Pancreas (tissue), 10 donors: ENCODE results near the gene OSCAR. TPM values are rescaled to one million over a fixed set of nuclear protein-coding genes. Genes with fewer than 3 reads are reported as not detected.
"Not testable (repeated sequence)": the region's sequence is repeated elsewhere in the genome, so short reads cannot be mapped to it uniquely, and the experiment has no call there.

ENCODE experiments used
- ATAC-seq, 4 donors: fragments of 200-7000 bp; cut with Tn5 transposase; one replicate each; pipeline versions ENCODE4 v1.8.0 to v1.9.1; 2020; ENCODE audit warnings: mild to moderate bottlenecking in 4 of 4, moderate library complexity in 4 of 4
- DNase-seq, 6 donors: peaks; one replicate each; pipeline ENCODE4 v3.0.0-alpha.2; 2020
- FAIRE-seq: peaks from 2 replicates; lab custom pipeline; 2012; peaks lifted over from hg19 to GRCh38; lab: Jason Lieb, UNC
- H3K27ac ChIP-seq, 4 donors: fragments of 200-600 bp; sonication (generic); 1 replicate in 3 of 4; 2 replicates in 1 of 4; pipeline versions ENCODE4 v1.5.0 to v1.8.0; 2020
- H3K27me3 ChIP-seq, 4 donors: fragments of 200-600 bp; one replicate each; pipeline ENCODE4 v1.8.0; 2021
- H3K36me3 ChIP-seq, 3 donors: fragments of 200-600 bp; sonication (generic) in 1 of 3; one replicate each; pipeline versions ENCODE4 v1.5.0 to v1.8.0; 2020 to 2021
- H3K4me1 ChIP-seq, 3 donors: fragments of 200-600 bp; one replicate each; pipeline ENCODE4 v1.8.0; 2021
- H3K4me3 ChIP-seq, 4 donors: fragments of 200-600 bp; sonication (generic) in 2 of 4; one replicate each; pipeline versions ENCODE4 v1.5.0 to v1.8.0; 2020 to 2021
- H3K9me3 ChIP-seq, 4 donors: fragments of 200-600 bp; one replicate each; pipeline ENCODE4 v1.8.0; 2021
- CTCF ChIP-seq, 4 donors: fragments of 200-600 bp; sonication (generic) in 3 of 4; IDR thresholded peaks; one replicate each; pipeline versions ENCODE4 v1.5.0 to v1.8.0; 2021; ENCODE audit warnings: antibody characterized with exemption in 4 of 4
- WGBS, 2 donors: extraction: QIAGEN DNeasy Blood & Tissue Kit; methylation state at CpG; one replicate each; pipeline ENCODE4 v1.1.7; 2013; 5-methylcytosine and 5-hydroxymethylcytosine counted together
- intact Hi-C, 3 donors: fragments of 100-400 bp; cut with DNase I; formaldehyde crosslinking; loops; one replicate each; pipeline versions ENCODE4 v1.11.1 to v1.14.2; 2022
- polyA plus RNA-seq, 2 donors: library from polyadenylated mRNA; stranded (reverse); fragments of 200-250 nt; gene quantifications; one replicate each; pipeline ENCODE4 v1.2.3, GENCODE V29; 2013
- total RNA-seq, 6 donors: library from RNA; stranded (reverse); fragmentation: NEBNext Ultra II Directional in 4 of 6; extraction: Animal tissue kit (Norgen Biotek cat#: 25700) in 4 of 6; gene quantifications; one replicate each; pipeline versions ENCODE4 v1.2.1 to v1.2.4, GENCODE V29; 2021 to 2023
- donor health status: healthy with polysubstance abuse.
- donor health status: DM: no; HTN: no; CAD: no; lungs with moderate emphysema.
- donor health status: DM: no; HTN: no; CAD: no.
- donor health status: control.
- donor health status: control.
- donor health status: Bipolar disorder and iron deficiency.
- donor health status: DM: yes; HTN: yes; CAD: no.
- donor health status: DM: no; HTN: no; CAD: no.
- donor health status: DM: no; HTN: no; CAD: no.
- donor health status: DM: yes; HTN: yes; CAD: no.

Gene OSCAR
- total and polyA plus RNA-seq, 8 donors: 0.41 to 3.2 (median 1.0) TPM; not detected in 1

GRCh38 chr19:54102421-54103169, 2.0 kb upstream of the OSCAR start, which contains the start of gene NDUFA3:
Gene NDUFA3, plus strand, starts transcription at chr19:54102855. Its CDS starts 24 bp downstream, at chr19:54102879.
- peak within 1 kb of the TSS in 2 of 4 donors; percentile 28 to 50 for H3K27ac ChIP-seq
- TF ChIP-seq CTCF (IDR thresholded peaks at IDR 0.05): no peak

GRCh38 chr19:54099903-54100255, 724 bp downstream of the OSCAR start:
- 70 to 73% methylated on average over 9 of the region's 9 CpGs for WGBS, 2 donors
- DNase-seq, ATAC-seq, H3K27me3 ChIP-seq, FAIRE-seq, H3K4me3 ChIP-seq, H3K9me3 ChIP-seq, H3K36me3 ChIP-seq, intact Hi-C loops, H3K27ac ChIP-seq, H3K4me1 ChIP-seq: not testable (repeated sequence)

More at GRCh38 chr19:54102421-54103169, 2.0 kb upstream of the OSCAR start, which contains the start of gene NDUFA3:
- FAIRE-seq (peak; percentile 68), ATAC-seq (peak; percentile 100), DNase-seq (peak; percentile 97 to 100 (median 98))
- Histone ChIP-seq H3K4me1 (peaks cover 0 to 5% (median 0%) of the 10 kb centered on the region in 3 donors), H3K36me3 (peaks cover 0 to 10% (median 0%) of the 10 kb centered on the region in 3 donors), H3K4me3 (peak within 1 kb of the TSS; percentile 33 to 92 (median 84)), H3K27me3 (no peaks in the 10 kb centered on the region), H3K9me3 (no peaks in the 10 kb centered on the region)
- intact Hi-C loops: no loop called here
- 2 to 3% methylated on average over 46 to 54 of the region's 54 CpGs for WGBS, 2 donors

GRCh38 chr19:54099190-54099902, 1.3 kb downstream of the OSCAR start:
- peaks cover 0 to 4% (median 0%) of the 10 kb centered on the region in 4 donors for H3K27me3 ChIP-seq
- H3K36me3 ChIP-seq: no peaks in the 10 kb centered on the region
- no peak overlapping the region for H3K27ac ChIP-seq
- DNase-seq (no peak), ATAC-seq (no peak), FAIRE-seq (no peak)
- 76 to 82% methylated on average over 10 to 12 of the region's 12 CpGs for WGBS, 2 donors
- H3K9me3 ChIP-seq: no peaks in the 10 kb centered on the region
- no peak for TF ChIP-seq CTCF (IDR thresholded peaks at IDR 0.05)
- H3K4me1 ChIP-seq: peaks cover 0 to 5% (median 0%) of the 10 kb centered on the region in 3 donors
- intact Hi-C loops: no loop called here
- no peak overlapping the region for H3K4me3 ChIP-seq

- peak overlapping the region in 1 of 4 donors; percentile 30 for H3K4me3 ChIP-seq
- 25 to 26% methylated on average over 14 of the region's 14 CpGs for WGBS, 2 donors
These were observed 3.9 kb downstream of the OSCAR start for GRCh38 chr19:54096617-54097106.

GRCh38 chr19:54095859-54096616, 4.6 kb downstream of the OSCAR start:
- WGBS, 2 donors: 1% methylated on average over 40 to 46 of the region's 46 CpGs
- not testable (repeated sequence) for H3K27ac ChIP-seq, H3K27me3 ChIP-seq

More at GRCh38 chr19:54096617-54097106, 3.9 kb downstream of the OSCAR start:
- ATAC-seq (peak in 3 of 4 donors; percentile 24 to 48 (median 40)), FAIRE-seq (no peak), DNase-seq (no peak)
- TF ChIP-seq CTCF (IDR thresholded peaks at IDR 0.05): no peak
- Histone ChIP-seq H3K36me3 (no peaks in the 10 kb centered on the region), H3K9me3 (no peaks in the 10 kb centered on the region), H3K27ac (peak overlapping the region in 1 of 4 donors; percentile 17), H3K27me3 (peaks cover 0 to 4% (median 0%) of the 10 kb centered on the region in 4 donors), H3K4me1 (no peaks in the 10 kb centered on the region)
- intact Hi-C loops: no loop called here

More at GRCh38 chr19:54095859-54096616, 4.6 kb downstream of the OSCAR start:
- H3K9me3 ChIP-seq, H3K4me1 ChIP-seq, FAIRE-seq, H3K36me3 ChIP-seq, intact Hi-C loops: not testable (repeated sequence)
- ATAC-seq: peak; percentile 76 to 88 (median 85)
- peak in 3 of 6 donors; percentile 35 to 79 (median 71) for DNase-seq
- H3K4me3 ChIP-seq: peak overlapping the region in 2 of 4 donors; percentile 26 to 41
